ENCODE measurements around the gene VMP1. TPM values are rescaled to one million over a fixed set of nuclear protein-coding genes. Genes with fewer than 3 reads are reported as not detected.
A peak's percentile ranks its signal among the peaks of the same experiment; 100 is the strongest.

Gene VMP1
- total and polyA plus RNA-seq, 2 of the 13 experiments (the other 11 are each of a cell fraction or from before 2014, with no cell fraction given) = 186 to 271 TPM

DNA sequence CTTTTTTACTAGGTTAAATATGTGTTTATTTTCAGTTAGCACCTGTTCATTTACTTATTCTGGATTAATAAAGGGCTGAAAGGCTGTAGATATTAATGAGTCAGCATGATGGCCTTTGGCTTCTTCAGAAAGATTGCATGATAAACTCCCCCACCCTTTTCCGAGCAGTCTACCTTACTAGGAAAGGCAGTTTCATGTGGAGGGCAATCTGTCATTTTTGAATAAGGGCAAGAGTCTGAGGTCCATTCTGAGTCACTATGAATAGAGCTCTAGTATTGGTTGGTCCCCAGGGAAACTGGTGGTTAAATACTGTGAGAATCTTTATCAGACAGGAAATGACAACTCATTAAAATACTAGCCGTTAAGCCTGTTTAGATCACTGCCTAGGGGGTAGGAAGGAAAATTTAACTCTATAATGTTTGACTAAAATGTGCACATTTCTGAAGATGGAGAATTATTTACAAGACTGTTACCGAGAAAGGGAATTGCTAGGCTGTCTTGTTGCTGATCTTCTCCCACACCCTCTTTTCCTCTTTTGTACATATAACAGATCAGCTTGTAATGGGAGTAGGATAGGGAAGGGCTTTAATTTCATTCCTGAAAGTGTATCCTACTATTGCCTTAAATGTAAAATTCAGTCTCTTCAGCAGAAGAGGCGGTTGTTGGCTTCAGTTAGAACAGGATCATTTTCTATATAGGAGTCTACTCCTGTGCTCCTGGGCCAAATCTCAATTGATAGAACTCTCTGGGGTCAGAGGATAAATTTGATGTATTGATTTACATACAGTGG lies 122.0 kb downstream of the VMP1 start (continued):
- TF ChIP-seq SP2 (CRISPR knock-in tag; IDR thresholded peaks at IDR 0.05) = no peak
- peak; percentile 55; the same call in 1 of the 2 replicates for TF ChIP-seq PHF21A (CRISPR knock-in tag; IDR thresholded peaks at IDR 0.05)
- 0 out of 2 replicates have a peak, but pooled peaks have one; percentile 7 for TF ChIP-seq THRA (CRISPR knock-in tag; IDR thresholded peaks at IDR 0.05; ENCODE audit: borderline replicate concordance)
- TF ChIP-seq ZKSCAN8 (CRISPR knock-in tag; IDR thresholded peaks at IDR 0.05; ENCODE audit: borderline replicate concordance) = no peak
- TF ChIP-seq ZNF652 (CRISPR knock-in tag; IDR thresholded peaks at IDR 0.05; ENCODE audit: borderline replicate concordance, low read depth) = peak; percentile 96
- no peak for TF ChIP-seq ZNF30 (CRISPR knock-in tag; IDR thresholded peaks at IDR 0.05)
- no peak for TF ChIP-seq ZNF75D (CRISPR knock-in tag; IDR thresholded peaks at IDR 0.05; ENCODE audit: borderline replicate concordance)
- TF ChIP-seq ZNF619 (CRISPR knock-in tag; IDR thresholded peaks at IDR 0.05) = no peak
- TF ChIP-seq, protein P1, sequence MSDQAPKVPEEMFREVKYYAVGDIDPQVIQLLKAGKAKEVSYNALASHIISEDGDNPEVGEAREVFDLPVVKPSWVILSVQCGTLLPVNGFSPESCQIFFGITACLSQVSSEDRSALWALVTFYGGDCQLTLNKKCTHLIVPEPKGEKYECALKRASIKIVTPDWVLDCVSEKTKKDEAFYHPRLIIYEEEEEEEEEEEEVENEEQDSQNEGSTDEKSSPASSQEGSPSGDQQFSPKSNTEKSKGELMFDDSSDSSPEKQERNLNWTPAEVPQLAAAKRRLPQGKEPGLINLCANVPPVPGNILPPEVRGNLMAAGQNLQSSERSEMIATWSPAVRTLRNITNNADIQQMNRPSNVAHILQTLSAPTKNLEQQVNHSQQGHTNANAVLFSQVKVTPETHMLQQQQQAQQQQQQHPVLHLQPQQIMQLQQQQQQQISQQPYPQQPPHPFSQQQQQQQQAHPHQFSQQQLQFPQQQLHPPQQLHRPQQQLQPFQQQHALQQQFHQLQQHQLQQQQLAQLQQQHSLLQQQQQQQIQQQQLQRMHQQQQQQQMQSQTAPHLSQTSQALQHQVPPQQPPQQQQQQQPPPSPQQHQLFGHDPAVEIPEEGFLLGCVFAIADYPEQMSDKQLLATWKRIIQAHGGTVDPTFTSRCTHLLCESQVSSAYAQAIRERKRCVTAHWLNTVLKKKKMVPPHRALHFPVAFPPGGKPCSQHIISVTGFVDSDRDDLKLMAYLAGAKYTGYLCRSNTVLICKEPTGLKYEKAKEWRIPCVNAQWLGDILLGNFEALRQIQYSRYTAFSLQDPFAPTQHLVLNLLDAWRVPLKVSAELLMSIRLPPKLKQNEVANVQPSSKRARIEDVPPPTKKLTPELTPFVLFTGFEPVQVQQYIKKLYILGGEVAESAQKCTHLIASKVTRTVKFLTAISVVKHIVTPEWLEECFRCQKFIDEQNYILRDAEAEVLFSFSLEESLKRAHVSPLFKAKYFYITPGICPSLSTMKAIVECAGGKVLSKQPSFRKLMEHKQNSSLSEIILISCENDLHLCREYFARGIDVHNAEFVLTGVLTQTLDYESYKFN (CRISPR knock-in tag; conservative IDR thresholded peaks at IDR 0.05) = peak; percentile 76
- TF ChIP-seq MYPOP (CRISPR knock-in tag; IDR thresholded peaks at IDR 0.05) = no peak; the same call in 1 of the 2 replicates
- TF ChIP-seq ZNF207 (IDR thresholded peaks at IDR 0.05; ENCODE audit: borderline replicate concordance) = no peak
- no peak for TF ChIP-seq EED (CRISPR knock-in tag; IDR thresholded peaks at IDR 0.05)
- no peak for TF ChIP-seq SNAPC2 (CRISPR knock-in tag; IDR thresholded peaks at IDR 0.05)
- peak; percentile 25; the same call in 1 of the 2 replicates for TF ChIP-seq HNF4G (IDR thresholded peaks at IDR 0.05; ENCODE audit: borderline replicate concordance, low read depth, low read length)
- TF ChIP-seq HNF4G (CRISPR knock-in tag; IDR thresholded peaks at IDR 0.05; ENCODE audit: borderline replicate concordance, low read depth) = peak; percentile 68; the same call in 1 of the 2 replicates
- no peak for TF ChIP-seq TOE1 (CRISPR knock-in tag; IDR thresholded peaks at IDR 0.05)
- TF ChIP-seq ATRX (CRISPR knock-in tag; IDR thresholded peaks at IDR 0.05; ENCODE audit: borderline replicate concordance) = no peak
- TF ChIP-seq ZSCAN9 (CRISPR knock-in tag; IDR thresholded peaks at IDR 0.05; ENCODE audit: borderline replicate concordance) = no peak
- TF ChIP-seq ZNF841 (CRISPR knock-in tag; IDR thresholded peaks at IDR 0.05; ENCODE audit: borderline replicate concordance) = no peak
- TF ChIP-seq CBX5 (CRISPR knock-in tag; IDR thresholded peaks at IDR 0.05; ENCODE audit: borderline replicate concordance) = no peak
- TF ChIP-seq ZNF660 (CRISPR knock-in tag; IDR thresholded peaks at IDR 0.05; ENCODE audit: borderline replicate concordance, low read depth) = no peak
- TF ChIP-seq NFIB (CRISPR knock-in tag; IDR thresholded peaks at IDR 0.05; ENCODE audit: borderline replicate concordance) = no peak
- 0 out of 2 replicates have a peak, but pooled peaks have one; percentile 9 for TF ChIP-seq ZNF878 (CRISPR knock-in tag; IDR thresholded peaks at IDR 0.05)
- peak; percentile 21; the same call in 1 of the 2 replicates for TF ChIP-seq ZNF792 (CRISPR knock-in tag; IDR thresholded peaks at IDR 0.05)
- TF ChIP-seq NFKBIZ (CRISPR knock-in tag; IDR thresholded peaks at IDR 0.05) = 0 out of 2 replicates have a peak, but pooled peaks have one; percentile 29
- peak; percentile 61; the same call in 1 of the 2 replicates for TF ChIP-seq SRF (IDR thresholded peaks at IDR 0.05; ENCODE audit: low read depth, low read length)
